KG1 (cell line): ENCODE results near the gene TTC33.
"Not testable (repeated sequence)": the region's sequence is repeated elsewhere in the genome, so short reads cannot be mapped to it uniquely, and the experiment has no call there.

Experiments
- DNase-seq: peaks from one replicate; lab custom pipeline; 2025; lab: John Stamatoyannopoulos, UW

The TTC33 gene

DNA sequence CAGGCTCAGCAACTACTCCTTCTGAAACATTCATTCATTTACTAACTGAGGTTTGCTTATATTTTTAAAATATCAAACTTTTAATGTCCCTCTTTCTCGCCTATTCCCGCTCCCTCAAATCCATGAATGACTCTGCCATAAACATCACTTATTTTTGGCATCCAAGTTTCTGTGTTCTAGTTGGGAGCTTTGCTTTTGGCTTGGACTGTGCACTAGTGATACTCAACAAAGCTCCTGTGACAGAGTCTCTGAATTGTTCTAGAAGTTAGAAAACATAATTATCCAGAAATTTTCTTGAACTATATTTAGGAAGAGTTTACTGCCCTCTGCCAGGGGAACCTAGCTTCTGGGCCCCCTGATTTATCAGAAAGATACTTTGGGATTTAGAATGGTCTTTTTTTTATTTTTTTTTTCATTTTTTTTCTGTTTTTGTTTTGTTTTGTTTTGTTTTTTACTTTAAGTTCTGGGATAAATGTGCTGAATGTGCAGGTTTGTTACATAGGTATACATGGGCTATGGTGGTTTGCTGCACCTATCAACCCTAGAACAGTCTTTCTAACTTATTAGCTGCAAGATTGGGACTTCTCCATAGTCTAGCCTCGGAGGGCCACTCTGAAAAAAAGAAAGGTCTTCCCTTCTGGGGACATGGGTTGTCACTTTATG lies 140.7 kb downstream of the TTC33 start:
- DNase-seq = no peak

DNA sequence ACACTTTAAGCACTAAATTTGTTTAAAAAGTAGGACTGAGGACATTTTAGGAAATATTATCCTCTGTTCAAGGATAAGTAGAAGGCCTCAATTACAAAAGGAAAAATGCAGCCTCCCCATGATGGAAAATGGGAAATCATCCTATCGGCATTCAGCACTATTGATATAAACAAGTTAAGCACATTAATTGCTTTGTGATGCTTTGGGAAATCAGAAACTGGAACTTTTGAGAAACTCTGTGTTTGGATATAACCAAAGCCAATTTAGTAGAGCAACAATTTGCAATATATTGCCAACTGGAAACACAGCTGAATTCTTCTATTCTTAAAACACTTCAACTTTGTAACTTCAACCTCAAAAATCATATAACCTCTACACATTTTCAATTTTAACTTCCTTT lies 141.3 kb downstream of the TTC33 start:
- no peak for DNase-seq

DNA sequence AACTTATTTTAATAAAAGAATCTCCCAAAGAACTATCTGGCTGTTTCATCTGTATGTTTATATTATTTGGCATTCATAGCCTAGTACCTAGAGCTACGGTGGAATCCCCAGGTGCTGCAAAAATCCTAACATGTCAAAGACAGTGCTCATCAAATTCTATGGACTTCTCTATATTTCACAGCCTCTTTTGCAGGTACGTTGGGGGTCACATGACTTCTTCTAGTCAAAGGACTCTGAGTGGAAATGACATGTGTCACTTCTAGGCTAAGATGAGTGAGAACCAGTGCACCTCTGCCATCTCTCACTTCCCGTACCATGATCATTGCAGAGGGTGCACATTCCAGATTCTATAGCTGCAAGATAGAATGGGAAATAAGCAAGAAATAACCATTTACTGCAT lies 148.6 kb downstream of the TTC33 start:
- no peak for DNase-seq

DNA sequence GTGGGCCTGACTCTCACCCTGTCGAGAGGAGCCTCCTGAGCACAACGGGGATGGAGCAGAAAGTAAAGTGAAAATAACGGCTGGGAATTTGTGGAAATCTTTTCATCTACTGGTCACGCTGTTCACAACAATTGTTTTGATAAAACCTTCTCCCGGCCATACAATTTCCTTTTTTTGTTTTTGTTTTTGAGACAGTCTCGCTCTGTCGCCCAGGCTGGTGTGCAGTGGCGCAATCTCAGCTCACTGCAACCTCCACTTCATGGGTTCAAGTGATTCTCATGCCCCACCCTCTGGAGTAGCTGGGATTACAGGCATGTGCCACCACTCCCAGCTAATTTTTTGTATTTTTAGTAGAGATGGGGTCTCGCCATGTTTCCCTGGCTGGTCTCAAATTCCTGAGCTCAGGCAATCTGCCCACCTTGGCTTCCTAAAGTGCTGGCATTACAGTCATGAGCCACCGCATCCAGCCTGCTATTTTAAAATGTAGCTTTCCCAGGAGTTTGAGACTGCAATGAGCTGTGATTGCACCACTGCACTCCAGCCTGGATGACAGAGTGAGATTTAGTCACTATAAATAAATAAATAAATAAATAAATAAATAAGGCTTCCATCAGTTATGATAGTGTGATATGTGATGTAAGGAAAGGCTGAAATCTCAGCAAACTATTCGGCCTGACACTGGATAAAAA lies 149.5 kb downstream of the TTC33 start:
- no peak for DNase-seq

DNA sequence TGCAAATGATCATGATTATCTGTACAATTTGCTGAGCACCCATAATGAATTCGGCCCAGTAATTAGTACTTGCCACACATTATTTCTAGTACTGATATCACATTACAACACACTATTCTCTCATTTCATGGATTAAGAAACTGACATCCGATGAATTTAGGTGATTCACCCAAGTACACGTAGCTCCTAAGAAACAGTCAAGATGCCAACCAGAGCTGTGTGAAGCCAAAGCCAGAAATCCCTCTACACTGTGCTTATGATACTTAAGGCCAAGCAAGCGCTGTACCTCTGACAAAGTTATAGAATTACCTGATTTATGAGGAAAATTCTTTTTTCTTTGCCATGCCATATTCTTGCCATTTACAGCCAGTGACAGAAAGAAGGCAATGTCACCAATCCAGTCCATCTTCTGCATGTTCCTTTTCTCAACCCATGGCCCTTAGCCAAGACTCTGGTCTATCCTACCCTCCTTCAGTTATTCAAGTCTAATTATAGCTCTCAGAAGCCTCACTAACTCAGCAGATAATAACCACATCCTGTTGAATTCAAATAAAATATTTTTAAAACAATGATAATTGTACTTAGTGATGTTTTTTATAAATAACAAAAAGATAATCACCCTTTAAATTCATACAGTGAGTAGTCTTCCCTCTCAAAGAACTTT lies 150.3 kb downstream of the TTC33 start:
- DNase-seq = peak; percentile 14

DNA sequence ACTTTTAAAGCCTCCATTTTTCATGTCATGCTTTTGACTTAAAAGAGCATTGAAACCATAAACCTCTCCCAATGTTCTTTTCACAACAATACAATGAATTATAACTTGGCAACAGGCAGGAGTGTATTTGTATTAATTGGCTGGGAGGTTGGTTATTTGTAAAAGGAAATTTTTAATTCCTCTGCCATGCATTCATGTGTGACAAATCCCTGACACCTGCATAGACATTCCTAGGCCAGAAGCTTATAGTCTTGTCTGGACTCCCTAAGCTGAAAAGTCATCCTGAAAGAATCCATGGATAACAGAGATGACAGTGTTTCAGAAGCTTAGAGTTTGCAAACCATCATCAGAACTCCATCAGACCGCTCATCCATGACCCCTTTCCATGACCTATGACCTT lies 152.4 kb downstream of the TTC33 start:
- no peak for DNase-seq

DNA sequence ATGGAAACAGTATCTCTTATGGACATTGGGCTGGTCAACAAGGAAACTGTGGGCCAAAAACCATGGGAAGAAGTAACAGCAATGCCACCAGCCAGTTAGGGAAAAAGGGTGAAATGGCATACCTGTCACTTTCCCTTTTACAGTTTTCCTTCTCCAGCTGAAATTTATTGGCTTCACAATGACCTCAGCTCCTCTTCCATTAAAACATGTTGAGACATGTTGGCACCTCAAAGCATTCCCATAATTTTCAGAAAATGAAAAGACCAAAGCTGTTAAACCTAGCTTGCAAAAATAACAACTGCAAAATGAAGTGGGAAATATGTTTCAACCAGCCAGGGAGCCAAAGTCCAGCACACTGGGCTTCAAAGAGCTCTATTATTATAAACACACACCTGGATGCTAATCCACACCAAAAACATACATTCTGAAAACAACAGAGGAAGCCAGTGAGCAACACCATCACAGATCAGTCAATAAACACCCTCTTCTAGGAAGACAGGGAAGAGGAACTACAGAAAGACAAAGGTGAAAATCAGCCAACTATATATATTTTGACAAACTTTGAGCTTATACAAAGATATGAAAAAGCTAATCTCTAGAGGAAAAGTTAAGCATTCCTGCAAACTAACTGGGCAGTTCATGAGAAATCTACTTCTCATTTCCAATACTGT lies 154.4 kb downstream of the TTC33 start:
- no peak for DNase-seq

DNA sequence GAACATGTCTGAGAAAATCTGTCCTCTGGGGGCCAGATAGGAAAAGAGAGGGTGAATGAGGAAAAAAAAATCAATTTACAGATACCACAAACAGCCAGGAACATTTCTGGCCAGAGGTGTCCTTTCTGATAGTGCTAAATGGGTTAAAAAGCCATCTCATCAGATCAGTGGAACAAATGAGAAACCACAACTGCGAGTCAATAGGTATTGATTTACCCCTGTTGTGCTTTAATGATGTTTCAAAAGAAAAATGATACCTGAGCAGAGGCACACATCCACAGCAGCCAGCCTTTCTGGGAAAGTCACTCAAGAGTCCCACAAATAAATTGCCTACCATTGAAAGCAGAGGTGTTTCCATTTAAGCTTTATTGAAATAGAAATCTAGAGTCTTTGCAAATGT lies 155.4 kb downstream of the TTC33 start:
- DNase-seq = no peak

DNA sequence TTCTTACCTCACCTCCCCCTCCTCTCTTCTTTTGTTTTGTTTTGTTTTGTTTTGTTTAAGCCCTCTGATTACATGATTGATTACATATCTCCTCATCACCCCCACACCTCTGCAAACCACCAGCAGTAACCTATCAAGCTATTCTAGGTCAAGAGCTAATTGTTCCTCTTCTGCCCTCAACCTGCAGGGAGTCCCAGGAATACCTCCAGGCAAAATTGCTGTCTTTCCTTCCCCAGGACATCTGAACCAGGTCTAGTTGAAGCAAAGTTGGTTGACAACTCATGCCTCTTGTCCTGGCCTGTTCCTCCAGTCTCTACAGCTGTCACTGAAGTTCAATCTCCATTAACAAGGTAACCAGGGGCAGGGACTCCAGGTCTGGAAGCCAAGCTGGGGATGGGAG lies 156.1 kb downstream of the TTC33 start:
- no peak for DNase-seq

DNA sequence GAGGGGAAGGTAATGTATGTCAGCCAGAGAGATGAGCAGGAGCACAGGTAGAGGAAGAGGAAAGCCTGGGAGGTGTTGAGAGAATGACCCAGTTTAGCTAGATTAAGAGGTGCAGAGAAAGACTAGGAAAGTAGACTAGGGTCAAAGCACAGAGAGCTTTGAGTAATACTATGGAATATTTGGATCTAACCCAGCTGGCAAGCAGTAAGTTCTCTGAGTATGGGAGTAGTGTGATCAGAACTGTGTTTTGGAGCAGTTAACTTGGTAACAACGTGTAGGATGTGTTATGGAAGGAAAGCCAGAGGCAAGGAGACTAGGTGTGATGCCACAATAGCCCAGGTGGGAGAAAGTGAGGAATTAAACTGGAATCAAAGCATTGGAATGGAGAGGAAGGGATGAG lies 160.9 kb downstream of the TTC33 start:
- no peak for DNase-seq

DNA sequence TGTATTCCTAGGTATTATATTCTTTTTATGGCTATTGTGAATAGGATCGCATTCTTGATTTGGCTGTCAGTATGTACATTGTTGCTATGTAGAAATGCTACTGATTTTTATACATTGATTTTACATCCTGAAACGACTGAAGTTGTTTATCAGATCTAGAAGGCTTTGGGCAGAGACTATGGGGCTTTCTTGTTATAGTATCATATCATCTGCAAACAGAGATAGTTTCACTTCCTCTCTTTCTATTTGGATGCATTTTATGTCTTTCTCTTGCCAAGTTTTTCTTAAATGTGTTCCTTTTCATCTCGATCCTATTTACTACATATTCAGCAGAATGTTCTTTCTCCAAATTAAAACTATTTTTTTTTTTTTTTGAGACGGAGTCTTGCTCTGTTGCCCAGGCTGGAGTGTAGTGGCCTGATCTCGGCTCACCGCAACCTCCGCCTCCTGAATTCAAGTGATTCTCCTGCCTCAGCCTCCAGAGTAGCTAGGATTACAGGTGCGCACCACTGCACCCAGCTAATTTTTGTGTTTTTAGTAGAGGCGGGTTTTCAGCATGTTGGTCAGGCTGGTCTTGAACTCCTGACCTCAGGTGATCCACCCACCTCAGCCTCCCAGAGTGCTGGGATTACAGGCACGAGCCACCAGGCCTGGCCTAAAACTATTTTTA lies 163.9 kb downstream of the TTC33 start:
- DNase-seq = not testable (repeated sequence)

DNA sequence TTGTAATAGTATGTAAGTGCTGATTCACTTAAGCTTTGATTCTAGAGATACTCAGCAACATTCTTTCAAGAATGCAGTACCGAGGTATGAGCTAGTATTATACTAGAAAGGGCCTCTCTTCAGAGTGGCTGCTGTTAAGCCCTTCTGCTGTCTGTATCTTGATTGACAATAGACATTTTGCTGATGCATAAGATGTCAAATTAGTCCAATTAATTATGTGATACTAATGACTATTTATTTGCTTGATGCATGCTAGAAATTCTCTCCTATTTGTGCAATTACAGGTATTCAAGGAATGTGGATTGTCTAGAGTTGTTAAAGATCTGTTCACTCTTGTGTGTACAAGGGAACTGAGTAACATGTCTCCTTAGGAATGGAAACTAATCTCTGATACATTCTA lies 168.4 kb downstream of the TTC33 start:
- no peak for DNase-seq

DNA sequence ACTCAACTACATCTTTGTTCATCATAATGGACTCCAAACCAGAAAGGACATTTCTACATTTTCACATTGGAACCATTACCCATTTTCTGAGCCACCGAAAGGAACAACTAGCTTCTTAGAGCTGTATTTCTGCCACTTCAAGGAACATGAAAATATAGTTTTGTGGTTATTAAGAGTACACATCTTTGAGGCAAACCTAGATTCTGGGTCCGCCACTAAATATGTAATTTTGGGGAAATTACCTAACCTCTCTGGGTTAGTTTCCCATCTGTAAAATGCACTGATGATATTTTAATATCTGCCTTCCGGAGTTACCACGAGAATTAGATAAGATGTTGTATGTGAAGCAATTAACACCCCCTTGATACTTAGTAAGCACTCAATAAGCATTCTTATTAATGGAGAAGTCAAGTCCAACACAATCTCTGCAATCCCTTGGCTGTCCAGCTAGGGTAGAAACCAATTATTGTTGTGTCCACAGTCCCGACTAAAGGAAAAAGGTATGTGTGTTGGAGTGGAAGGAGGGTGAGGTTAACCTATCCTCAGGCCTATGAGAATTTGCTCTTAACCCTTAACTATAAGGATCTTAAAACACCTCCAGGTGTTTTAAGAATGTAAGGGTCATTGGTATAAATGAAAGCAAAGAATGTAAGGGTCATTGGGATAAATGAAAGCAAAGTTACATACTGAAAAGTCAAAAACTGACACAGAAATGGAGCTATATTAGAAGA lies 170.1 kb downstream of the TTC33 start:
- no peak for DNase-seq

DNA sequence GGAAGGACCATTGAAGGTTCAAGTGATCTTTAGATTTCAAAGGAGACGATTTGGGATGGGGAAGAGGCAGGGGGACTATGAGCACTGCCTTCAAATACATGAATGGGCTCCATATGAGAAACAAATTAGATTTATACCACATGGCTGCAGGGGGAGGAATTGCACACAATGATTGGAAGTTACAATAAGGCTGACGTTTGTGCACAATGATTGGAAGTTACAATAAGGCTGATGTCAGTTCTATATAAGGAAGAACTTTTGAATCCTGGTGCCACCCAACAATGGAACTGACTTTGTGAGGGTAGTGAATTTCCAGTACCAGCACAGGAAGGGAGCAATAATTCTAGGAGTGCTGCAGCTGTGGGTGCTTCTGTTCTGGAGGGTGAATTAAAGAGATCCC lies 171.7 kb downstream of the TTC33 start:
- DNase-seq = no peak

DNA sequence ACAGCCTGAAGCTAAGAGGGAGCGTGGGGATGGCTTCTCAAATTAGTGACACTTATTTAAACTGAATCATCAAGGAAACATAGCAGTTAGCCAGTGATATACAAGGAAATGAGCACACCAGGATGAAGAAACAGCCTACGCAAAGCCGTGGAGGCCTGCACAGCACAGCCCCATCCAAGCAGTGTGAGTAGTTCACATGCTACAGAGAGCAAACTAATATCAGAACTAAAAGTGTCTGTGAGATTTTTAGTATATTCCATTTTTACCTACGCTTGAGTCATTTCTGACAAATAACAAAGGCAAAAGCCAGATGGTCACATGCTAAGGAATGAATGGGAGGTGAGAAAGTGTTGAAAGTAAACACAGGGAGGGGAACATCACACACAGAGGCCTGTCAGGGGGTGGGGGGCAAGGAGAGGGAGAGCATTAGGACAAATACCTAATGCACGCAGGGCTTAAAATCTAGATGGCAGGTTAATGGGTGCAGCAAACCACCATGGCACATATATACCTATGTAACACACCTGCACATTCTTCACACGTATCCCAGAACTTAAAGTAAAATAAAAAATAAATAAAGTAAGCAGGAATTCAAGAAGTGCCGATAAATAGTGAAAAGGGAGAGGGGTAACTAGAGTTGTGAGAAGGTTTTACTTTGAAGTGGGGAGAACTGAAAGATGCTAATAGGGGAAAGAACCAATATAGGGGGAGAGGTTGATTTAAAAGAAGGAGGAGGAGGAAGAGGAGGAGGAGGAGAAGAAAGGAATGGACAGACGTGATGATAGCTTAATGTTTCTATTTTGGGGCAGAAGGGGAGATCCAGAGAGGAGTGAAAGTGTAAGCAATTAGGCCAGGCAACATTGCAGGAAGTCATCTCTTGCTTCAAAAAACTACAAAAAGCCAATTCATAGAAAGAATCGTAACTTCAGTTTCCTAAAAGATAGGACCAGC lies 177.0 kb downstream of the TTC33 start:
- no peak for DNase-seq

DNA sequence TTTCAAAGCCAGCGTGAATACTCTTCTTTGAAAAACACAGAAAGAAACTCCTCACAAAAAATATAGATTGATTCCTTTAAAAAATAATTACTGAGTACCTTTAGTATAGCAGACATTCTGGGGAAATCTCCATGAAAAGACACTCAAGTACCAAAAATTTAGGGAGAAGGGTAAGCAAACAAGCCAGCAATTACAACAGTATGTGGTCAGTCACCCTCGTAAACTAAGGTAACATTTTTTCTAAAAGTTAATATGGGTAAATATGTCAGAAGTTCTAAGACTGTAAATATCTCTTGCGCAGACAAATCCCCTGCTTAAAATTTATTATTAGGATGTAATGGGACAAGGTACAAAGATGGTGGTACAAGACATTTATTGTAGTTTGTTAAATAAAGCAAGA lies 178.0 kb downstream of the TTC33 start:
- DNase-seq = no peak

DNA sequence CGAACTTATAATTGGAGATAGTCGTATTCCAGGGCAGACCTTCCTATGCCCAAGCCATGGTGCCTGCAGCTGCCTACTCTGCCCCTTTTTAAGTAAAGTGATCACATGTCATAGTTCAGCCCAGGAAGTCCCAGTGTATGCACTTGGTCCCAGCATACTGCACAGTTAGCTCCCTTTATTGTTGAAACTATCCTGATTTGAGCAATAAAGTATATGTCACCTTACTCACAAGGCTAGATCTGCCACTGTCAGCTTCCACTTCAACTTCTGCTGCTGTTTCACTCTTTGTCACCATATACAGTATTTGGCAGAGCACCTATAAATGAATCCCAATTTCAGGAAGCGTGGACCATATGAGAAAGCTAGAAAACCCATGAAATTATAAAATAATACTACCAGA lies 179.8 kb downstream of the TTC33 start:
- DNase-seq = no peak

DNA sequence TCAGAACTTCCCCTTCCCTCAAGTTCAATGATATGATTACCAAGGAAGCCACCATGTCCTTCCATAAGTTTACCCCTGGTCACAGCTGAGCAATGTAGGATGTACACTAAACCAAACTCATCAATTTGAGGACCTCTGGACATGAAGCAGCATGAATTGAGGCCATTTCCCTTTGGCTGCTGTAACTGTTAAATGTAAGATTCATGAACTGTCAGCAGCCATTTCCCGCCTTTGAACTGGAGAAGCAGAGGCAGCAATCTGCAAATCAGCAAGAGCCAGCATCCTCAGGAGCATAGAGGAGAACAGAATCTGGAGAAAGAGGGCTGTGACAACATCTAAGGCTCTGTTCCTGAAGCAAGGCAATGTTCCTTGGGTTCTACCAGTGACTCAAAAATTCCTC lies 180.3 kb downstream of the TTC33 start:
- no peak for DNase-seq

DNA sequence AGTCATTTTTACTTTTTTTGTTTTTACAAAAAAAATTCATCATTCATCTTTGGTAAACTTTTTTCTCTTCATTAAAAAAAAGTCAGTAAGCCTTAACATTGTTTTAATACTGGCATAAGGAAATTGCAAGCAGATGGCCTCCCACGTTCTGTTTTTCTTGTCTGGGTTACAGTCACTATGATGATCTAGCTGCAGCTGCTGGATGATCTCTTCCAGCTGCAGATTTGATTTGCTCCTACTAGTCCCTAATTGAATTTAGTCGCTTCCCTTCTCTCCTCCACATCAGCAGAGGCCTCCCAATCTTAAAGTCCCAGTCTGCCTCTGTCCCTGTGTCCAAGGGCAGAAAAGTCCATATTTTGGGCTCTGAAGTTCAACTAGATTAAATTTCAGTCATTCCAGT lies 182.8 kb downstream of the TTC33 start:
- no peak for DNase-seq

DNA sequence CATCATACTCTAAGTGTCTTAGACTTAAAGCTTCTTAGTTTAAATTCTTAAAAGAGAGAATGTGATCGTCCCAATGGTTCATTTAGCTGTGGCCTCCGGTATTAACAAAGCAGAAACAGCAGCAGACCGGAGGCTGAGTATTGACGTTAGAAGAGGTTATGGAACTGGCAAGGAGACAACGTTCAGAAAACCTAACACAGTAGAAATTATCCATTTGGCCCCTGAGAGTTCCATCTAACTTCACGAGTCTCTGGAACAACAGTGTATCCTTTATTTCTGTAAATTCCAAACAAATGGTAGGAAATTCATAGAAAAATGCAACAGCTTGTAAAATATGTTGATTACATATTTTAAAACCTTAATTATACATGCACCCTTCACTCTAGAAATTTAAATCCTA lies 183.4 kb downstream of the TTC33 start:
- no peak for DNase-seq

DNA sequence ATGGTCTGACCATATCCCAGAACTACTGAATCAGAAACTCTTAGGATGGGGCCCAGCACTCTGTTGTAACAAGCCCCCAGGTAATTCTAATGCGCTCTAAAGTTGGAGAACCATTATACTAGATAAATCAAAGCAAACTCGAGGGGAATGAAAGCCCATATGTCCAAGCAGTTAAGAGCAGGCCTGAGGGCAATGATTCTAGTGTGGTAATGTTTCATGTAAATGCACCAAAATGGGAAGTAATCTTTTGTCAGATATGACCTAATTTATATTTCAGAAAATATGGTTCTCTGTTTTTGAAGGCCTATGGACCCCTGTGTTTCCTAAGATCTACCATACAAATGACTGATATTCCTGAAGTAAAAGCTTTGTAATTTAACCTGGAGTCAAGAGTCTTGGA lies 184.0 kb downstream of the TTC33 start:
- no peak for DNase-seq
